H1 (cell line): ENCODE results near the gene SPTBN1. TPM values are rescaled to one million over a fixed set of nuclear protein-coding genes. Genes with fewer than 3 reads are reported as not detected.

Source experiments
- BCL11A ChIP-seq, 2 experiments: IDR thresholded peaks; one replicate each; pipeline ENCODE4 v1.6.1; 2011; ENCODE audit warnings: low read depth in 2 of 2, low read length in 2 of 2, mild to moderate bottlenecking in 2 of 2
- BRCA1 ChIP-seq: IDR thresholded peaks from 2 replicates; pipeline ENCODE4 v1.6.1; 2012; ENCODE audit warnings: low read depth, low read length, improper control_type of control experiment
- CHD1 ChIP-seq: IDR thresholded peaks from 2 replicates; pipeline ENCODE4 v1.6.1; 2012; ENCODE audit warnings: low read depth, low read length, improper control_type of control experiment
- CTBP2 ChIP-seq: IDR thresholded peaks from 2 replicates; pipeline ENCODE4 v1.7.0; 2011; ENCODE audit warnings: borderline replicate concordance, mild to moderate bottlenecking, moderate library complexity, mixed read lengths, low read length; ENCODE audit not compliant: insufficient read depth, insufficient read length
- EGR1 ChIP-seq: IDR thresholded peaks from 2 replicates; pipeline ENCODE4 v1.6.1; 2011; ENCODE audit warnings: low read depth, low read length, borderline replicate concordance
- HDAC6 ChIP-seq: IDR thresholded peaks from one replicate; pipeline ENCODE4 v1.7.1; 2012; ENCODE audit warnings: low read depth, mild to moderate bottlenecking, inconsistent platforms, low read length, moderate library complexity
- JUND ChIP-seq: IDR thresholded peaks from 2 replicates; pipeline ENCODE4 v1.6.1; 2011; ENCODE audit warnings: mild to moderate bottlenecking, improper control_type of control experiment, low read length
- POU5F1 ChIP-seq: IDR thresholded peaks from 2 replicates; pipeline ENCODE4 v1.6.1; 2011; ENCODE audit warnings: low read depth, mild to moderate bottlenecking, low read length, moderate library complexity
- RBBP5 ChIP-seq: IDR thresholded peaks from 2 replicates; pipeline ENCODE4 v1.7.1; 2012; ENCODE audit warnings: low read depth, mild to moderate bottlenecking, inconsistent platforms, low read length, moderate library complexity, borderline replicate concordance
- TAF1 ChIP-seq: IDR thresholded peaks from 2 replicates; pipeline ENCODE4 v1.6.1; 2011; ENCODE audit warnings: mild to moderate bottlenecking, low read depth, low read length
- TEAD4 ChIP-seq: IDR thresholded peaks from 2 replicates; pipeline ENCODE4 v1.6.1; 2012; ENCODE audit warnings: low read depth, low read length, inconsistent platforms, mixed read lengths
- polyA plus RNA-seq, 7 experiments: library from polyadenylated mRNA; depleted of rRNA in 3 of 7; stranded (reverse) in 5 of 7; unstranded in 2 of 7; fragments of >200 nt in 5 of 7; fragments of 200-250 nt in 2 of 7; gene quantifications; 1 replicate in 5 of 7; 2 replicates in 1 of 7; 4 replicates in 1 of 7; pipeline versions ENCODE4 v1.2.1 to v1.2.3, GENCODE V29; 2011 to 2013; ENCODE audit warnings: missing spikeins in 2 of 7, mixed read lengths in 2 of 7
- total RNA-seq: library from RNA; stranded (reverse); fragmentation: NEBNext Ultra II Directional; extraction: Animal tissue kit (Norgen Biotek cat#: 25700); gene quantifications from 2 replicates; pipeline ENCODE4 v1.2.1, GENCODE V29; 2021
- TF ChIP-seq, protein P1 (sequence below): fragments of 300-600 bp; sonication (generic); IDR thresholded peaks from 2 replicates; pipeline ENCODE4 v1.7.1; 2012; ENCODE audit warnings: low read length, moderate library complexity, mild to moderate bottlenecking, inconsistent platforms; ENCODE audit not compliant: insufficient replicate concordance

The SPTBN1 gene
- total and polyA plus RNA-seq, 2 of the 8 experiments (the other 6 are each of a cell fraction or from before 2014, with no cell fraction given), result 31.8 to 180 TPM

DNA sequence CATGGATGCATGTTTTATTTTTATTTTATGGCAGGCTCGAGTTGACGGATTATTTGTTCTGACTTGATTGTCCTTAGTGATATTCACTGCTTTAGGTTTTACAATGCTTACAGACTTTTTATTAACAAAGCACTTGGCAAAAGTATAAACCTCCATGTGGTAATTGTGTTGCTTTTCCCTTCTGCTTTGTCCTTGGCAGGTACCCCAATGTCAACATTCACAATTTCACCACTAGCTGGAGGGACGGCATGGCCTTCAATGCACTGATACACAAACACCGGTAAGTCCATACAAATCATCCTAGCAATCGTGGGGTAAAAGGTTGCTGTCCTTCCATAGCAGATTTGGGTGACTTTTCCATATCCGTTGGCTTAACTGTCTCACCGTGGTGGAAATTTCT lies 161.3 kb downstream of the SPTBN1 start (continued):
- TF ChIP-seq, protein P1, sequence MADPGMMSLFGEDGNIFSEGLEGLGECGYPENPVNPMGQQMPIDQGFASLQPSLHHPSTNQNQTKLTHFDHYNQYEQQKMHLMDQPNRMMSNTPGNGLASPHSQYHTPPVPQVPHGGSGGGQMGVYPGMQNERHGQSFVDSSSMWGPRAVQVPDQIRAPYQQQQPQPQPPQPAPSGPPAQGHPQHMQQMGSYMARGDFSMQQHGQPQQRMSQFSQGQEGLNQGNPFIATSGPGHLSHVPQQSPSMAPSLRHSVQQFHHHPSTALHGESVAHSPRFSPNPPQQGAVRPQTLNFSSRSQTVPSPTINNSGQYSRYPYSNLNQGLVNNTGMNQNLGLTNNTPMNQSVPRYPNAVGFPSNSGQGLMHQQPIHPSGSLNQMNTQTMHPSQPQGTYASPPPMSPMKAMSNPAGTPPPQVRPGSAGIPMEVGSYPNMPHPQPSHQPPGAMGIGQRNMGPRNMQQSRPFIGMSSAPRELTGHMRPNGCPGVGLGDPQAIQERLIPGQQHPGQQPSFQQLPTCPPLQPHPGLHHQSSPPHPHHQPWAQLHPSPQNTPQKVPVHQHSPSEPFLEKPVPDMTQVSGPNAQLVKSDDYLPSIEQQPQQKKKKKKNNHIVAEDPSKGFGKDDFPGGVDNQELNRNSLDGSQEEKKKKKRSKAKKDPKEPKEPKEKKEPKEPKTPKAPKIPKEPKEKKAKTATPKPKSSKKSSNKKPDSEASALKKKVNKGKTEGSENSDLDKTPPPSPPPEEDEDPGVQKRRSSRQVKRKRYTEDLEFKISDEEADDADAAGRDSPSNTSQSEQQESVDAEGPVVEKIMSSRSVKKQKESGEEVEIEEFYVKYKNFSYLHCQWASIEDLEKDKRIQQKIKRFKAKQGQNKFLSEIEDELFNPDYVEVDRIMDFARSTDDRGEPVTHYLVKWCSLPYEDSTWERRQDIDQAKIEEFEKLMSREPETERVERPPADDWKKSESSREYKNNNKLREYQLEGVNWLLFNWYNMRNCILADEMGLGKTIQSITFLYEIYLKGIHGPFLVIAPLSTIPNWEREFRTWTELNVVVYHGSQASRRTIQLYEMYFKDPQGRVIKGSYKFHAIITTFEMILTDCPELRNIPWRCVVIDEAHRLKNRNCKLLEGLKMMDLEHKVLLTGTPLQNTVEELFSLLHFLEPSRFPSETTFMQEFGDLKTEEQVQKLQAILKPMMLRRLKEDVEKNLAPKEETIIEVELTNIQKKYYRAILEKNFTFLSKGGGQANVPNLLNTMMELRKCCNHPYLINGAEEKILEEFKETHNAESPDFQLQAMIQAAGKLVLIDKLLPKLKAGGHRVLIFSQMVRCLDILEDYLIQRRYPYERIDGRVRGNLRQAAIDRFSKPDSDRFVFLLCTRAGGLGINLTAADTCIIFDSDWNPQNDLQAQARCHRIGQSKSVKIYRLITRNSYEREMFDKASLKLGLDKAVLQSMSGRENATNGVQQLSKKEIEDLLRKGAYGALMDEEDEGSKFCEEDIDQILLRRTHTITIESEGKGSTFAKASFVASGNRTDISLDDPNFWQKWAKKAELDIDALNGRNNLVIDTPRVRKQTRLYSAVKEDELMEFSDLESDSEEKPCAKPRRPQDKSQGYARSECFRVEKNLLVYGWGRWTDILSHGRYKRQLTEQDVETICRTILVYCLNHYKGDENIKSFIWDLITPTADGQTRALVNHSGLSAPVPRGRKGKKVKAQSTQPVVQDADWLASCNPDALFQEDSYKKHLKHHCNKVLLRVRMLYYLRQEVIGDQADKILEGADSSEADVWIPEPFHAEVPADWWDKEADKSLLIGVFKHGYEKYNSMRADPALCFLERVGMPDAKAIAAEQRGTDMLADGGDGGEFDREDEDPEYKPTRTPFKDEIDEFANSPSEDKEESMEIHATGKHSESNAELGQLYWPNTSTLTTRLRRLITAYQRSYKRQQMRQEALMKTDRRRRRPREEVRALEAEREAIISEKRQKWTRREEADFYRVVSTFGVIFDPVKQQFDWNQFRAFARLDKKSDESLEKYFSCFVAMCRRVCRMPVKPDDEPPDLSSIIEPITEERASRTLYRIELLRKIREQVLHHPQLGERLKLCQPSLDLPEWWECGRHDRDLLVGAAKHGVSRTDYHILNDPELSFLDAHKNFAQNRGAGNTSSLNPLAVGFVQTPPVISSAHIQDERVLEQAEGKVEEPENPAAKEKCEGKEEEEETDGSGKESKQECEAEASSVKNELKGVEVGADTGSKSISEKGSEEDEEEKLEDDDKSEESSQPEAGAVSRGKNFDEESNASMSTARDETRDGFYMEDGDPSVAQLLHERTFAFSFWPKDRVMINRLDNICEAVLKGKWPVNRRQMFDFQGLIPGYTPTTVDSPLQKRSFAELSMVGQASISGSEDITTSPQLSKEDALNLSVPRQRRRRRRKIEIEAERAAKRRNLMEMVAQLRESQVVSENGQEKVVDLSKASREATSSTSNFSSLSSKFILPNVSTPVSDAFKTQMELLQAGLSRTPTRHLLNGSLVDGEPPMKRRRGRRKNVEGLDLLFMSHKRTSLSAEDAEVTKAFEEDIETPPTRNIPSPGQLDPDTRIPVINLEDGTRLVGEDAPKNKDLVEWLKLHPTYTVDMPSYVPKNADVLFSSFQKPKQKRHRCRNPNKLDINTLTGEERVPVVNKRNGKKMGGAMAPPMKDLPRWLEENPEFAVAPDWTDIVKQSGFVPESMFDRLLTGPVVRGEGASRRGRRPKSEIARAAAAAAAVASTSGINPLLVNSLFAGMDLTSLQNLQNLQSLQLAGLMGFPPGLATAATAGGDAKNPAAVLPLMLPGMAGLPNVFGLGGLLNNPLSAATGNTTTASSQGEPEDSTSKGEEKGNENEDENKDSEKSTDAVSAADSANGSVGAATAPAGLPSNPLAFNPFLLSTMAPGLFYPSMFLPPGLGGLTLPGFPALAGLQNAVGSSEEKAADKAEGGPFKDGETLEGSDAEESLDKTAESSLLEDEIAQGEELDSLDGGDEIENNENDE, result no peak
- TF ChIP-seq POU5F1 (no peak), HDAC6 (no peak), TAF1 (no peak), EGR1 (no peak), BRCA1 (no peak), TEAD4 (no peak), BCL11A (IDR thresholded peaks at IDR 0.05; ENCODE audit: low read depth in 2 of 2, low read length in 2 of 2) (no peak), CHD1 (no peak), RBBP5 (no peak), CTBP2 (no peak), JUND (no peak)
